Endothelial cell (in vitro differentiated cells): ENCODE data around the gene PHACTR4. TPM values are rescaled to one million over a fixed set of nuclear protein-coding genes. Genes with fewer than 3 reads are reported as not detected.

Experiments
- DNase-seq: peaks from one replicate; pipeline ENCODE4 v3.0.0; 2021; ENCODE audit warnings: low spot score
- H3K27ac Mint-ChIP-seq: one replicate; pipeline ENCODE4 v1.8.0; 2021; ENCODE audit warnings: mixed read lengths, inconsistent platforms; ENCODE audit not compliant: unreplicated experiment
- H3K27me3 Mint-ChIP-seq: one replicate; pipeline ENCODE4 v1.8.0; 2021; ENCODE audit warnings: mild to moderate bottlenecking, moderate library complexity, mixed read lengths, inconsistent platforms; ENCODE audit not compliant: unreplicated experiment
- H3K36me3 Mint-ChIP-seq: one replicate; pipeline ENCODE4 v1.8.0; 2021; ENCODE audit warnings: mild to moderate bottlenecking, low read depth, mixed read lengths, inconsistent platforms; ENCODE audit not compliant: unreplicated experiment
- H3K4me1 Mint-ChIP-seq: one replicate; pipeline ENCODE4 v1.8.0; 2021; ENCODE audit warnings: mild to moderate bottlenecking, mixed read lengths, inconsistent platforms; ENCODE audit not compliant: unreplicated experiment
- H3K4me3 Mint-ChIP-seq: one replicate; pipeline ENCODE4 v1.8.0; 2021; ENCODE audit warnings: mild to moderate bottlenecking, mixed read lengths, inconsistent platforms; ENCODE audit not compliant: unreplicated experiment
- H3K9me3 Mint-ChIP-seq: one replicate; pipeline ENCODE4 v1.8.0; 2021; ENCODE audit warnings: mixed read lengths, inconsistent platforms; ENCODE audit not compliant: unreplicated experiment
- CTCF ChIP-seq: fragments of 200-600 bp; sonication (generic); IDR thresholded peaks from one replicate; pipeline ENCODE4 v1.5.0; 2021; ENCODE audit warnings: antibody characterized with exemption; ENCODE audit not compliant: unreplicated experiment
- total RNA-seq: library from RNA; stranded (reverse); fragmentation: NEBNext Ultra II Directional; extraction: Animal tissue kit (Norgen Biotek cat#: 25700); gene quantifications from one replicate; pipeline ENCODE4 v1.2.1, GENCODE V29; 2021; ENCODE audit not compliant: unreplicated experiment

PHACTR4 gene
- total RNA-seq, 1 donor from 2014 or later, result 56.6 TPM

- Mint-ChIP-seq H3K27me3 (no peaks in the 10 kb centered on the region), H3K27ac (no peak overlapping the region), H3K4me1 (peaks cover 4% of the 10 kb centered on the region), H3K9me3 (no peaks in the 10 kb centered on the region), H3K36me3 (no peaks in the 10 kb centered on the region), H3K4me3 (no peak overlapping the region)
- DNase-seq, result no peak
- TF ChIP-seq CTCF, result no peak
Measured at GRCh38 chr1:28392027-28392652, 22.6 kb downstream of the PHACTR4 start.

GRCh38 chr1:28394136-28394535, 24.6 kb downstream of the PHACTR4 start:
- Mint-ChIP-seq H3K27me3 (no peaks in the 10 kb centered on the region), H3K9me3 (no peaks in the 10 kb centered on the region), H3K4me3 (no peak overlapping the region), H3K36me3 (no peaks in the 10 kb centered on the region), H3K4me1 (peaks cover 4% of the 10 kb centered on the region), H3K27ac (no peak overlapping the region)
- no peak for TF ChIP-seq CTCF
- DNase-seq, result no peak

GRCh38 chr1:28395181-28395580, 25.6 kb downstream of the PHACTR4 start:
- no peak overlapping the region for H3K27ac Mint-ChIP-seq
- H3K4me3 Mint-ChIP-seq, result no peak overlapping the region
- H3K4me1 Mint-ChIP-seq, result peaks cover 12% of the 10 kb centered on the region
- no peaks in the 10 kb centered on the region for H3K27me3 Mint-ChIP-seq
- H3K9me3 Mint-ChIP-seq, result no peaks in the 10 kb centered on the region
- no peak for TF ChIP-seq CTCF
- H3K36me3 Mint-ChIP-seq, result no peaks in the 10 kb centered on the region
- no peak for DNase-seq

GRCh38 chr1:28401760-28402159, 32.2 kb downstream of the PHACTR4 start:
- H3K36me3 Mint-ChIP-seq, result no peaks in the 10 kb centered on the region
- H3K27me3 Mint-ChIP-seq, result peaks cover 1% of the 10 kb centered on the region
- no peak overlapping the region for H3K27ac Mint-ChIP-seq
- TF ChIP-seq CTCF, result no peak
- H3K4me1 Mint-ChIP-seq, result peaks cover 18% of the 10 kb centered on the region
- DNase-seq, result no peak
- H3K4me3 Mint-ChIP-seq, result no peak overlapping the region
- no peaks in the 10 kb centered on the region for H3K9me3 Mint-ChIP-seq

GRCh38 chr1:28409090-28409489, 39.5 kb downstream of the PHACTR4 start:
- no peak for DNase-seq
- Mint-ChIP-seq H3K27ac (no peak overlapping the region), H3K4me3 (no peak overlapping the region), H3K4me1 (peaks cover 18% of the 10 kb centered on the region), H3K9me3 (no peaks in the 10 kb centered on the region), H3K36me3 (no peaks in the 10 kb centered on the region), H3K27me3 (no peaks in the 10 kb centered on the region)
- TF ChIP-seq CTCF, result no peak
